GM18499 (cell line): ENCODE data around the gene LHFPL2.
"Not testable (repeated sequence)": the region's sequence is repeated elsewhere in the genome, so short reads cannot be mapped to it uniquely, and the experiment has no call there.

Experiments
- ATAC-seq: cut with Tn5 transposase; IDR thresholded peaks from one replicate; pipeline ENCODE4 v1.9.1; 2021; ENCODE audit warnings: moderate number of reproducible peaks; ENCODE audit not compliant: insufficient read depth, unreplicated experiment

LHFPL2 gene

GRCh38 chr5:78667461-78668103 lies 19.0 kb upstream of the LHFPL2 start:
- no peak for ATAC-seq

- ATAC-seq = not testable (repeated sequence)
Observed at GRCh38 chr5:78666975-78667374, 18.4 kb upstream of the LHFPL2 start.

GRCh38 chr5:78666041-78666444 lies 17.5 kb upstream of the LHFPL2 start:
- ATAC-seq = no peak

- no peak for ATAC-seq
Observed at GRCh38 chr5:78665534-78665933, 17.0 kb upstream of the LHFPL2 start.

DNA sequence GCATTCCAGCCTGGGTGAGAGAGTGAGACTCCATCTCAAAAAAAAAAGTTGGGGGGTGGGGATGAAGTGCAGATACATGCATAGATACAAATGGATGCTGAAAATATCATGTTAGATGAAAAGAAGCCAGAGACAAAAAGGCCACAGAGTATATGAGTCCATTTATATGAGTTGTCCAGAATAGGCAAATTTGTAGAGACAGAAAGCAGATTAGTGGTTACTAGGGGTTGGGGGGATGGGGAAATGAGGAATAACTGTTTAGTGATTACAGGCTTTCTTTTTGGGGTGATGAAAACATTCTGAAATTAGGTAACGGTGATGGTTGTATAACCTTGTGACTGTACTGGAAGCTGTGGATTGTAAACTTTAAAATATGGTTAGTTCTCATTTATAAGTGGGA lies 13.8 kb upstream of the LHFPL2 start:
- ATAC-seq = no peak

DNA sequence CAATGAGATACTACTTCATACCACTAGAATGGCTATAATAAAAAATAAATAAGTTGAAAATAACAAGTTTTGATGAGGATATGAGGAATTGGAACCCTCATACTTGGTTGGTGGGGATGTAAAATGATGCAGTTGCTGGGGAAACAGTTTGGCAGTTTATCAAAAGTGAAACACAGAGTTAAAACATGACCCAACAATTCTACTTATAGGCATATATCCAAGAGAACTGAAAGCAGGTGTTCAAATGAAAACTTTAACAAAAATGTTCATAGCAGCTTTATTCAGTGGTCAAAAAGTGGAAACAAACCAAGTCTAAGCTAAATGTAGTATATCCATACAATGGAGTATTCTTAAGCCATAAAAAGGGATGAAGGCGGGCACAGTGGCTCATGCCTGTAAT lies 13.1 kb upstream of the LHFPL2 start:
- ATAC-seq = no peak

DNA sequence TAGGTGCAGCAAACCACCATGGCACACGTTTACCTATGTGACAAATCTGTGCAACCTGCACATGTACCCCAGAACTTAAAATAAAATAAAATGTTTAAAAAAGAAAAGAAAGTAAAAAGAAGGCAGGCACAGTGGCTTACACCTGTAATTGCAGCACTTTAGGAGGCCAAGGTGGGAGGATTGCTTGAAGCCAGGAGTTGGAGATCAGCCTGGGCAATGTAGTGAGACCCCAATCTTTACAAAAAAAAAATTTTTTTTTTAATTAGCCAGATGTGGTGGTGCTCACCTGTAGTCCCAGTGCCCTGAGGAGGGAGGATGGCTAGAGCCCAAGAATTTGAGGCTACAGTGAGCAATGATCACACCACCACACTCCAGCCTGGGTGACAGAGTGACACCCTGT lies 12.5 kb upstream of the LHFPL2 start:
- no peak for ATAC-seq

- no peak for ATAC-seq
Observed at GRCh38 chr5:78660401-78660800, 11.8 kb upstream of the LHFPL2 start.

DNA sequence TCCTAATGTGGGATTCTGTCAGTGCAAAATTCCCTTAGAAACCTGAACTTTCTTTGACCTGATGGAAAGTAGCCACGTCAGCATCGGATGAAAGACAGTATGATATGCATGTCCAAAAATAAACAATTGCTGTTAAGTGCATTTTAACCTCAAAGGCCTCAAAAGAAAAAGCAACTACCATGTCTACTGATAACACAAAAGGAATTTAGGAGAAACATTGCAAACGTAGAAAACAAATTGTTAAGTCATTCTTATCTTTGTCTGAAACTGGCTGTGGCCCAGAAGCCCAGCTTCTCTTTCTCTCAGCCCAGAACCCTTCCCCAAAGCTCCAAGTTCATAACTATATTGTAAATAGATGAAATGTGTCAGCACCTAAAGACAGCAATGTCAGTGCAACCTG lies 11.1 kb upstream of the LHFPL2 start:
- ATAC-seq = no peak

DNA sequence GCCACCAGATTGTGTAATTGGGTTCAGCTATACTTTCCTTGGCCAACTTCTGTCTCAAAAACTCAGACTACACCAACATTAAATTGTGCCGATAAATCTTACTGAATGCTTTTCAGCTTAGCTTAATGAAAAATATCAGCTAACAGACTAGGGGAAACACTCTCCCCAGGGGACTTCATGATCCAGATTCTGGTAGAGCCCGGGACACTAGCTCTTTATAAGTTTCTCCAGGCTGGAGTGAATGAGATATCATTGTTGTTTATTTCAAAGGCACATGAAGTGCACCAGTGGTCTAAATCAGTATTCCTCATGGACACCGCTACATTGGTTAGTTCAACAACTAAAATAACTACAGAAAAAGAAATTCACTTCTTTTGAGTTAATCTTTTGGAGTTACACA lies 10.5 kb upstream of the LHFPL2 start:
- no peak for ATAC-seq

DNA sequence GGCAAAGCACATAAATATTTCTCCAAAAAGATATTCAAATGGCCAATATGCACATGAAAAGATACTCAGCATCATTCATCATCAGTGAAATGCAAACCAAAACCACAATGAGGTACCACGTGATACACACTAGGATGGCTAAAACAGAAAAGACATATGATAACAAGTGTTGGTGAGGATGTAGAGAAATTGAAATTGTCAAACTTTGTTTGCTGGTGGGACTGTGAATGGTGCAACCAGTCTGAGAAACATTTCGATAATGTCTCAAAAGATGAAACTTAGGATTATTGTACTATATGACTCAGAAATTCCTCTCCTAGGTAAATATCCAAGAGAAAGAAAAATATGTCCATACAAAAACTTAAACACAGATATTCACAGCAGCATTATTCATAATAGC lies 8.6 kb upstream of the LHFPL2 start:
- ATAC-seq = no peak

GRCh38 chr5:78655746-78656290 lies 7.2 kb upstream of the LHFPL2 start:
- no peak for ATAC-seq

- no peak for ATAC-seq
Observed at GRCh38 chr5:78654386-78654785, 5.8 kb upstream of the LHFPL2 start.

DNA sequence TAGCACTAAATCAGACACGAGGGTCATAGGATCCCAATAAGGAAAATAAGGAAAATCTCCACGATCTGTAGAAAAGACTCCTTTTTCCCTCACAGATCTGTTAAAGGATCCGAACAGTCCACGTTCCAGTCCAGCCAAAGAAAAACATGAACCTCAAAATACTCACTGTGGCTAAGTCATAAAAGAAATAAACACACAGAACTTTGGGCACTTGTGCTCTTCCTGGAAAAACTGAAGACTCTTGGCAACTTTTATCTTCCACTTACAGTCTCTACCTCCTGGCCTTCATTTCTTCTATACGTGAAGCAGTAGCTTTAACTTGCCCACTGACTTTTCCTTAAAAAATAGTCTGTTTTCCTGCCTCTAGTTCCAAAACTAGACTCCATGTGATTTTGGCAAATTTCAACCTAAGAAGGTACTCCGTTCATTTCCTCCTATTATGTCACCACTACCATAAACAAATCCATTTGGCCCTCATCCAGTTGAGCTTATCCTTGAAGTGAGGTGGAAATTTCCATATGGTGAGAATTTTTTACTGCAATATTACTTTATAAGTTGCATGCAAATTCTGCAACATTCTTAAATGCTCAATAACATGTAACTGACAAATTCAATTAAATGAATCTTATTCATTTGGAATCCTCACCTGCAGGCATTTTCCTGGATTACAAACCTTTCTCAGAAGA lies 5.3 kb upstream of the LHFPL2 start:
- no peak for ATAC-seq

GRCh38 chr5:78653031-78653430 lies 4.5 kb upstream of the LHFPL2 start:
- no peak for ATAC-seq

DNA sequence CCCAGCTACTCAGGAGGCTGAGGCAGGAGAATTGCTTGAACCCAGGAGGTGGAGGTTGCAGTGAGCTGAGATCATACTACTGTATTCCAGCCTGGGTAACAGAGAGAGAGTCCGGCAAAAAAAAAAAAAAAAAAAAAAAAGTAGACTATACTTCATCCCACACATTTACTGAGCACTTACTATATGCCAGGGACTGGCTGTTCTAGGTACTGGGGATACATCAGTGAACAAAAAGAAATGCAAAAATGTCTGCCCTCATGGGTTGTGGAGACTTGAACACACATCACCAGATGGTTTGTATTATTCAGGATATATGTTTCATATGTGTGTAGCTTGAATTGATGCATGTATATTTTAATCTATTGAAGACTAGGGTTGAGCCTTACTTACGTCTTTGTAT lies 2.9 kb upstream of the LHFPL2 start:
- ATAC-seq = no peak

GRCh38 chr5:78650531-78650930 lies 2.0 kb upstream of the LHFPL2 start:
- ATAC-seq = no peak

DNA sequence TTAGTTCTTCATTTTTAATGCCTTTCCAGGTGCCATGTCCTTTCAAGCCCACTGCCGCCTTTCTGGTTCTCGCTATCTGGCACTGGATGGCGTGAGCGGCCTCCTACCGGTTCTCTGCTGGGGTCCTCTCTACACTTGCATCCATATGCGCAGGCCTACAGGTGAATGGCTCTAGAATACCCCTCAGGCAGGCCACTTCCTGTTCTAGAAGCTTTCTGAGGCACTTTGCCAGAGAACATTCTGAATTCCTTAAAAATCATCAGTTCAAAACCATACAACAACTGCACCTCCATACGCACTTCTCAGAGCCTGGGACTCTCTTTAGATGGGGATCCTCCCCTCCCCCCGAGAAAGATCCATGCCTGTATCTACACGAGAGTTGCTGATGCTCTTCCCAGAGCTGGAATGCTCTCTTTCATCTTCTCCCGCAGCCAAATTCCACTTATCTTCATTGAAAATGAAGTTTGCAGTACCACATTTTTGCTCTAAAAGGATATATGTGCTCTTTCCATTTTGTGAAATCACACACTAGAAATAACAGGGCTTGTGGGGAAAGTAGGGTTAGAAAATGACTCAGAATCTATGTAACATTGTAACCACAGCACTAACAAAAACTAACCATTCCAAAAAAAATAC lies 1.4 kb upstream of the LHFPL2 start:
- no peak for ATAC-seq

DNA sequence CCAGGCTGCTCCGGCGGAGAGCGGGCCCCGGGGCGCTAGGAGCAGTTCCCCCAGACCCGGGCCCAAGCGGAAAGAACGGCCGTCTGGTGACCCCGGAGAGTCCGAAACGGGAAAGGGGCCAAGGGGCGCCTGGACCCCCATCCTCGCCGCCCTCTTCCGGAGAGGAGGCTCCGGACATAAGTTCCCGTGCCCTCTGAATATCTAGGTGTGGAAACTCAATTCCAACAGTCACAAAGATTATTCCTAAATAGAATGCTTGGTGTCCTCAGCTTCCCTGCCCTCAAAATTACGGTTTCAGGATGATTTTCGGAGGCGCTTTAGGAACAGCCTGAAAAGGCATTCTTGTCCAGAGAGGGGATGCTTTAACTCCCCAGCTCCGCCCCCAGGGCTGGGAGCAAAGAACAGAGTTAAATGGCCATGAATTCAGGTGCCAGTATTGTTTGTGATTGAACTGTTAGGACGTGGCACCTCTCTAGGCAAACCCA lies 681 bp upstream of the LHFPL2 start:
- no peak for ATAC-seq

GRCh38 chr5:78647838-78648358 lies 674 bp downstream of the LHFPL2 start:
- no peak for ATAC-seq

GRCh38 chr5:78647351-78647818 lies 1.2 kb downstream of the LHFPL2 start:
- no peak for ATAC-seq
